Measurements from ENCODE around the gene TTC28. TPM values are rescaled to one million over a fixed set of nuclear protein-coding genes. Genes with fewer than 3 reads are reported as not detected.

Gene TTC28
- total and polyA plus RNA-seq, 10 of the 15 experiments (the other 5 are each of a cell fraction or from before 2014, with no cell fraction given), result 0.15 to 8.4 (median 1.4) TPM

DNA sequence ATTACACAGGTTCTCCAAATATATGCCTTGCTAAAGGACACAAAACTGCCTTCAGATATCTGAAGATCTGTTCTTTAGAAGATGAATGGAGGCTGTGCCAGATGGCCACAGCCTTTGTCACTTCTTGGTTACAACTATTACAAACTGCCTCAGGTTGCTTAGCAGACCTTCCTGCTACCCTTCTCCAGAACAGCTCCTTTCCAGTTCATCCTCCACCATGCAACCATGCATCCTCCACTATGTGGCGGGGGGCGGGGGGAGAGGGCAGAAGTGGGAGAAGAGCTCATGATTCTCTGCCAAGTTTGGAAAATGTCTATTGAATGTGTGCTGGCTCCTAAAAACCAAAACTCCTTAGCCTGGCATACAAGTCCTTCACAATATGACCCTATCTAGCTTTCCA is 267.5 kb downstream of the TTC28 start:
- BruUV-seq (replicated peaks), result no TSS peak
- Histone ChIP-seq H3K27ac (ENCODE audit: control insufficient read depth, insufficient read depth) (no peak overlapping the region), H3K9ac (ENCODE audit: control insufficient read depth, insufficient read depth, low read length) (no peak overlapping the region), H3K79me2 (ENCODE audit: control insufficient read depth, insufficient read depth, low read length) (no peaks in the 10 kb centered on the region), H3K27me3 (replicated peaks in 1 of 2; ENCODE audit: control insufficient read depth in 2 of 2, insufficient read depth in 2 of 2, low read length in 1 of 2) (no peaks in the 10 kb centered on the region), H2AFZ (ENCODE audit: control insufficient read depth, low read depth, low read length) (no peak overlapping the region), H3K4me2 (ENCODE audit: control insufficient read depth, insufficient read depth) (no peak overlapping the region), H3K9me3 (replicated peaks; ENCODE audit: control insufficient read depth, insufficient read depth, low read length) (no peaks in the 10 kb centered on the region), H4K20me1 (ENCODE audit: control insufficient read depth, insufficient read depth) (no peaks in the 10 kb centered on the region), H3K36me3 (ENCODE audit: control insufficient read depth in 2 of 2, insufficient read depth in 2 of 2, low read length in 1 of 2) (no peaks in the 10 kb centered on the region), H3K4me3 (no peak overlapping the region), H3K4me1 (ENCODE audit: control insufficient read depth, insufficient read depth, low read length) (no peaks in the 10 kb centered on the region)
- intact Hi-C loops (cut with micrococcal nuclease; ENCODE audit: unreplicated experiment) (no loop called here), in situ Hi-C loops (cut with MboI) (no loop called here)
- POLR2A ChIA-PET, result no interaction called here
- 0% methylated on average over 2 of the region's 2 CpGs for WGBS (ENCODE audit: insufficient coverage, insufficient replicate concordance, low lambda C conversion rate, missing lambda C conversion rate)
- FAIRE-seq (no peak), DNase-seq (ENCODE audit: low read depth, low spot score) (no peak), ATAC-seq (no peak)
- SMC1A ChIA-PET (ENCODE audit: uncharacterized antibody, unreplicated experiment), result interaction anchor here (0.5 kb wide), 1 partner anchor 812 kb away, joined by 3 read pairs; no protein-coding TSS in a partner anchor
- CTCF ChIA-PET, result no interaction called here
- TF ChIP-seq STAT1 (conservative IDR thresholded peaks at IDR 0.05) (no peak), PAX5 (IDR thresholded peaks at IDR 0.05; ENCODE audit: borderline replicate concordance, low read depth, low read length) (no peak), HCFC1 (IDR thresholded peaks at IDR 0.05; ENCODE audit: low read length) (no peak), FOXM1 (IDR thresholded peaks at IDR 0.05; ENCODE audit: low read depth, low read length) (no peak), SPI1 (IDR thresholded peaks at IDR 0.05; ENCODE audit: borderline replicate concordance, insufficient read depth, low read depth, low read length) (no peak), RAD51 (IDR thresholded peaks at IDR 0.05) (no peak), MXI1 (IDR thresholded peaks at IDR 0.05; ENCODE audit: low read depth, low read length) (no peak), BRCA1 (IDR thresholded peaks at IDR 0.05; ENCODE audit: low read depth, low read length) (no peak), ZBED1 (IDR thresholded peaks at IDR 0.05; ENCODE audit: borderline replicate concordance) (no peak), RCOR1 (conservative IDR thresholded peaks at IDR 0.05; ENCODE audit: low read depth, low read length) (no peak), NFYB (IDR thresholded peaks at IDR 0.05; ENCODE audit: insufficient read depth, low read depth, low read length) (no peak)
- TF ChIP-seq, protein P1, sequence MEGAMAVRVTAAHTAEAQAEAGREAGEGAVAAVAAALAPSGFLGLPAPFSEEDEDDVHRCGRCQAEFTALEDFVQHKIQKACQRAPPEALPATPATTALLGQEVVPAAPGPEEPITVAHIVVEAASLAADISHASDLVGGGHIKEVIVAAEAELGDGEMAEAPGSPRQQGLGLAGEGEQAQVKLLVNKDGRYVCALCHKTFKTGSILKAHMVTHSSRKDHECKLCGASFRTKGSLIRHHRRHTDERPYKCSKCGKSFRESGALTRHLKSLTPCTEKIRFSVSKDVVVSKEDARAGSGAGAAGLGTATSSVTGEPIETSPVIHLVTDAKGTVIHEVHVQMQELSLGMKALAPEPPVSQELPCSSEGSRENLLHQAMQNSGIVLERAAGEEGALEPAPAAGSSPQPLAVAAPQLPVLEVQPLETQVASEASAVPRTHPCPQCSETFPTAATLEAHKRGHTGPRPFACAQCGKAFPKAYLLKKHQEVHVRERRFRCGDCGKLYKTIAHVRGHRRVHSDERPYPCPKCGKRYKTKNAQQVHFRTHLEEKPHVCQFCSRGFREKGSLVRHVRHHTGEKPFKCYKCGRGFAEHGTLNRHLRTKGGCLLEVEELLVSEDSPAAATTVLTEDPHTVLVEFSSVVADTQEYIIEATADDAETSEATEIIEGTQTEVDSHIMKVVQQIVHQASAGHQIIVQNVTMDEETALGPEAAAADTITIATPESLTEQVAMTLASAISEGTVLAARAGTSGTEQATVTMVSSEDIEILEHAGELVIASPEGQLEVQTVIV (IDR thresholded peaks at IDR 0.05; ENCODE audit: borderline replicate concordance, partially characterized antibody), result no peak
- RAD21 ChIA-PET (ENCODE audit: unreplicated experiment), result interaction anchor here (0.8 kb wide), 1 partner anchor 13 kb away, joined by 3 read pairs; no protein-coding TSS in a partner anchor

Data from GM12878 (cell line).